GM12801 (cell line): Measurements from ENCODE around the gene PRRT1B.

ENCODE experiments used
- CTCF ChIP-seq: IDR thresholded peaks from one replicate; pipeline ENCODE4 v1.5.1; 2011; ENCODE audit warnings: control low read depth; ENCODE audit not compliant: insufficient read length; ENCODE audit errors: extremely low read depth

Gene PRRT1B

GRCh38 chr9:131557855-131558548 lies 12.7 kb downstream of the PRRT1B start:
- no peak for TF ChIP-seq CTCF

- TF ChIP-seq CTCF: no peak
These were observed 14.2 kb downstream of the PRRT1B start for GRCh38 chr9:131559421-131560000.

GRCh38 chr9:131562032-131562959 lies 17.0 kb downstream of the PRRT1B start:
- no peak for TF ChIP-seq CTCF

- no peak for TF ChIP-seq CTCF
These were observed 20.0 kb downstream of the PRRT1B start for GRCh38 chr9:131565369-131565768.

- TF ChIP-seq CTCF: no peak
These were observed 20.8 kb downstream of the PRRT1B start for GRCh38 chr9:131566158-131566557.

GRCh38 chr9:131567910-131568309 lies 22.6 kb downstream of the PRRT1B start:
- TF ChIP-seq CTCF: no peak
